ENCODE data around the gene TMEM163. TPM values are rescaled to one million over a fixed set of nuclear protein-coding genes. Genes with fewer than 3 reads are reported as not detected.

The TMEM163 gene
- polyA plus RNA-seq, 2 donors, result 0.10 to 0.11 TPM

DNA sequence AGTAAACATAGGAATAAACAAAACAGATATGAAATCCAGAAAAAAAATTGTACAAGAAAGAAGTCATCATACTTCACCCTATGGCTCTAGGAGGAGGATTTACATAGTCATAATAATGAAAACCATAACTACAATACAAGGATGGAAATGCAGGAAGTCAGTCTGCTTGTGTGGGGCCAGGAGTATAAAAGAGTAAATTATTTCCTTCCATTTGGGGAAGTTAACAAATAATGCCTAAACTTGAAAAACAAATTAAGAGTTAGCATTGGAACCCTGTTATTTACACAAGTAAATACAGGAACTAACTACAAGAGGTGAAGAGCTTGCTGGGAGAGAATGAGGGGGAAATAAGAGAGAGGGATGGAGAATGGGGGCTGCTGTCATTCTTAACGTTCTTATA lies 15.4 kb downstream of the TMEM163 start:
- Histone ChIP-seq H3K4me1 (ENCODE audit: control insufficient read depth in 2 of 2, insufficient read depth in 2 of 2, low read length in 1 of 2) (no peaks in the 10 kb centered on the region), H3K4me3 (ENCODE audit: low read depth in 1 of 2, low read length in 2 of 2) (no peak overlapping the region), H3K27ac (ENCODE audit: low read depth in 2 of 2, low read length in 1 of 2) (no peak overlapping the region), H3K9me3 (ENCODE audit: control insufficient read depth in 2 of 2, insufficient read depth in 1 of 2, low read depth in 1 of 2, low read length in 1 of 2) (no peaks in the 10 kb centered on the region), H3K36me3 (ENCODE audit: control insufficient read depth in 2 of 2, insufficient read depth in 2 of 2, low read length in 1 of 2) (no peaks in the 10 kb centered on the region), H3K27me3 (ENCODE audit: control insufficient read depth in 1 of 2, insufficient read depth in 2 of 2, low read length in 2 of 2) (no peaks in the 10 kb centered on the region)
- 33 to 39% methylated on average over 1 of the region's 1 CpG for WGBS, 2 donors

DNA sequence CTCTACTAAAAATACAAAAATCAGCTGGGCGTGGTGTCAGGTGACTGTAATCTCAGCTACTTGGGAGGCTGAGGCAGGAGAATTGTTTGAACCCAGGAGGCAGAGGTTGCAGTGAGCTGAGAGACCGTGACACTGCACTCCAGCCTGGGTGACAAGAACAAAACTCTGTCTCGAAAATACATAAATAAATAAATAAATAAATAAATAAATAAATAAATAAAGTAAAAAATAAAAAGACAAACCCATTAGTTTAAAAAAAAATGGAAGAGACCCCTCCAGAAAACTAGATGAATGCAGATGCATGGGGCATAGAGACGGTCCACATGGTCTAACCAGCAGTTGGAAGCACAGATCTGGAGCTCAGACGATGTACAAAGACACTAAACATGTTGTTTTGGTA lies 18.1 kb downstream of the TMEM163 start:
- Histone ChIP-seq H3K27ac (ENCODE audit: low read depth in 2 of 2, low read length in 1 of 2) (no peak overlapping the region), H3K4me1 (ENCODE audit: control insufficient read depth in 2 of 2, insufficient read depth in 2 of 2, low read length in 1 of 2) (no peaks in the 10 kb centered on the region)
- WGBS, 2 donors, result 87 to 89% methylated on average over 5 of the region's 5 CpGs

DNA sequence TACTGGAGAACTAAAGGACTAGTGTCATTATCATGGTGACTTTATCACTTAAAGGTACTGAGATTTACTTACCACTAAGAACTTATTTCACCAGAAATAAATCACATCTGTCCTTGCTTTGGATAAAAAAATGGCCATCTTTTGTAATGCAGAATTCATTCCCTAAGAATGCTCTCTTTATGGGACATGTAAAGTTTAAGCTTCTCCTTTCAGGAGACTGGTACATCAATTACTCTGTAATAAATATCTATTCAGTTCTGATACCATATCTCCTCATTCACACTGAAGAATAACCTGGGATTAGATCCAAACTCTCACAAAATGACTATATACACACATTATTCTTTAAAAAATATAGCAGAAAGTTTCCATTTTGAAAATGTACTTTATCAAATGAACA lies 24.4 kb downstream of the TMEM163 start:
- Histone ChIP-seq H3K4me1 (ENCODE audit: control insufficient read depth in 2 of 2, insufficient read depth in 2 of 2, low read length in 1 of 2) (no peaks in the 10 kb centered on the region), H3K9me3 (ENCODE audit: control insufficient read depth in 2 of 2, insufficient read depth in 1 of 2, low read depth in 1 of 2, low read length in 1 of 2) (peaks cover 0 to 3% of the 10 kb centered on the region in 2 donors), H3K27me3 (ENCODE audit: control insufficient read depth in 1 of 2, insufficient read depth in 2 of 2, low read length in 2 of 2) (no peaks in the 10 kb centered on the region), H3K36me3 (ENCODE audit: control insufficient read depth in 2 of 2, insufficient read depth in 2 of 2, low read length in 1 of 2) (no peaks in the 10 kb centered on the region), H3K4me3 (ENCODE audit: low read depth in 1 of 2, low read length in 2 of 2) (no peak overlapping the region), H3K27ac (ENCODE audit: low read depth in 2 of 2, low read length in 1 of 2) (no peak overlapping the region)

More for the DNA sequence above, 18.1 kb downstream of the TMEM163 start:
- Histone ChIP-seq H3K36me3 (ENCODE audit: control insufficient read depth in 2 of 2, insufficient read depth in 2 of 2, low read length in 1 of 2) (no peaks in the 10 kb centered on the region), H3K9me3 (ENCODE audit: control insufficient read depth in 2 of 2, insufficient read depth in 1 of 2, low read depth in 1 of 2, low read length in 1 of 2) (no peaks in the 10 kb centered on the region), H3K27me3 (ENCODE audit: control insufficient read depth in 1 of 2, insufficient read depth in 2 of 2, low read length in 2 of 2) (no peaks in the 10 kb centered on the region), H3K4me3 (ENCODE audit: low read depth in 1 of 2, low read length in 2 of 2) (no peak overlapping the region)

DNA sequence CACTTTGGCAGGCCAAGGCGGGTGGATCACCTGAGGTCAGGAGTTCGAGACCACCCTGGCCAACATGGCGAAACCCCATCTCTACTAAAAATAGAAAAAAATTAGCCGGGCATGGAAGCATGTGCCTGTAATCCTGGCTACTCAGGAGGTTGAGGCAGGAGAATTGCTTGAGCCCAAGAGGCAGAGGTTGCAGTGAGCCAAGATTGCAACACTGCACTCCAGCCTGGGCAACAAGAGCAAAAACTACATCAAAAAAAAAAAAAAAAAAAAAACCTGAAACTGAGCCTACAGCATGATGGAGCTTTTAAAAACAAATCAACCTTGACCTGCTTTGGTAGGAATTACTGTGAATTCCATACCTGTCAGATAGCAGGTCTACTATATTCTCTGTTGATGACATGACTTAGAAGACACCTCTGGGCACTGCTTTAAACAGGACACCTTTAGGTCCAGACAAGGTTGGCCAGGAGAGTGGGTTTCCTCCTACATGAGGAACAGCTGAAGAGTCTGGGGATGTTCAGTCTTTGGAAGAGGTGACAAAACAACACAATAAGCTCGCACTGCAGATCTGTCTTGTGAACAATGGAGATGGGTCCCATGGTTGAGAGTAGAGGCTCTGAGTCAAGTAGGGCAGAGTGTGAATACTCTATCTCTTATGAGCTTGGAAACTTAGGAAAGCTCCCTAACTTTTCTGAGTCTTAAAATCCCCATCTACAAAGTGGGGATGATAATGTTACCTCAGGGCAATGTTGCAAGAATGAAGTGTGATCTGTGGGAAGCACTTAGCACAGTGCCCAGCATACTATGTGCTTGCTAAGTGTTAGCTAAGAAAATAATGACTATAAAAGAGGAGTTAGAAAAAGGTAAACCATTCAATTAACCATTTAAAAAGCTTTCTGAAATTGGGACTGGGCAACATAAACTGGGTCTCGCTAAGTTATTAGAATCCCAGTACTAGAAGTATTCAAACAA lies 25.2 kb downstream of the TMEM163 start:
- Histone ChIP-seq H3K9me3 (ENCODE audit: control insufficient read depth in 2 of 2, insufficient read depth in 1 of 2, low read depth in 1 of 2, low read length in 1 of 2) (peaks cover 0 to 3% of the 10 kb centered on the region in 2 donors), H3K27ac (ENCODE audit: low read depth in 2 of 2, low read length in 1 of 2) (no peak overlapping the region), H3K27me3 (ENCODE audit: control insufficient read depth in 1 of 2, insufficient read depth in 2 of 2, low read length in 2 of 2) (no peaks in the 10 kb centered on the region), H3K36me3 (ENCODE audit: control insufficient read depth in 2 of 2, insufficient read depth in 2 of 2, low read length in 1 of 2) (no peaks in the 10 kb centered on the region), H3K4me1 (ENCODE audit: control insufficient read depth in 2 of 2, insufficient read depth in 2 of 2, low read length in 1 of 2) (no peaks in the 10 kb centered on the region), H3K4me3 (ENCODE audit: low read depth in 1 of 2, low read length in 2 of 2) (no peak overlapping the region)
- WGBS, 2 donors, result 94 to 96% methylated on average over 6 of the region's 6 CpGs

DNA sequence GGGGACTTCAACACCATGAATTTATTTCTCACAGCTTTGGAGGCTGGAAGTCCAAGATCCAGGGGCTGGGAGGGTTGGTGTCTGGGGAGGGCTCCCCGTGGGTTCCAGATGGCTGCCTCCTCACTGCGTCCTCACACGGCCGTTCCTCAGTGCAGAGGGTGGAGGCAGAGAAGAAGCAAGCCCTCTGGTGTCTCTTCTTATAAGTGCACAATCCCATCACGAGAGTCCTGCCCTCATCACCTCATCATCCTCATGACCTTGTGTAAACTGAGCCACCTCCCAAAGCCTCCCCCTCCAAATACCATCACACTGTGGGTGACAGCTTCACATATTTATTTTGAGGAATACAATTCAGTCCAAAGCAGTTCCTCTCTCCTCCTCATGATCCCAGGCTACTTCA lies 26.3 kb downstream of the TMEM163 start:
- Histone ChIP-seq H3K27ac (ENCODE audit: low read depth in 2 of 2, low read length in 1 of 2) (no peak overlapping the region), H3K9me3 (ENCODE audit: control insufficient read depth in 2 of 2, insufficient read depth in 1 of 2, low read depth in 1 of 2, low read length in 1 of 2) (peaks cover 0 to 3% of the 10 kb centered on the region in 2 donors), H3K27me3 (ENCODE audit: control insufficient read depth in 1 of 2, insufficient read depth in 2 of 2, low read length in 2 of 2) (no peaks in the 10 kb centered on the region), H3K4me3 (ENCODE audit: low read depth in 1 of 2, low read length in 2 of 2) (no peak overlapping the region), H3K36me3 (ENCODE audit: control insufficient read depth in 2 of 2, insufficient read depth in 2 of 2, low read length in 1 of 2) (no peaks in the 10 kb centered on the region), H3K4me1 (ENCODE audit: control insufficient read depth in 2 of 2, insufficient read depth in 2 of 2, low read length in 1 of 2) (no peaks in the 10 kb centered on the region)
- 61 to 66% methylated on average over 5 of the region's 5 CpGs for WGBS, 2 donors

DNA sequence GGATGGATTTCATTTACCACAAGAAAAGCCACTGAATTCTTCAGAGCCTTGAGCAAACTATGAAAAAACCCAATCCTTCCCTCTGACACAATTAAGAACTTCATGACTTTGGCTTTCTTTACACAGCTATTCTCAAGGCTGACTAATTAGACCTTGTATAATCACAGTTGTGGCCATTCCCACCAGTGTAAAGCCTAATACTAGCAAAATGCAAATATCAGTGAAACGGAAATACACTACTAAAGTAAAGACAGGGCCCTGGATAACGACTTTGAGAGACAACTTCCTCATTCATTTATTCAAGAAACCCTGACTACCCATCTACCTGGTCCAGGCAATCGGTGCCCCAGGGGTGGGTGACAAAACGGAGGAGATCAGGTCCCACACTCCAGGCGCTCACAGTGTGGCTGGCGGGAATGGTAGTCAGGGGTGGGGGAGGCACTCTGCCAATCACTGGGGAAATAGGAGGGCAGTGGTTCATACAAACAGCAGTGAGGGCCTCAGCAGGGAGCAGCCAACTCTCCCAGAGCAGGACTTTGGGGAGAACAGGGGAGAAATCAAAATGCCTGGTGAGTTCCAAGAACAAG lies 28.1 kb downstream of the TMEM163 start:
- 63 to 66% methylated on average over 6 of the region's 6 CpGs for WGBS, 2 donors
- peaks cover 0 to 3% of the 10 kb centered on the region in 2 donors for H3K9me3 ChIP-seq (ENCODE audit: control insufficient read depth in 2 of 2, insufficient read depth in 1 of 2, low read depth in 1 of 2, low read length in 1 of 2)

DNA sequence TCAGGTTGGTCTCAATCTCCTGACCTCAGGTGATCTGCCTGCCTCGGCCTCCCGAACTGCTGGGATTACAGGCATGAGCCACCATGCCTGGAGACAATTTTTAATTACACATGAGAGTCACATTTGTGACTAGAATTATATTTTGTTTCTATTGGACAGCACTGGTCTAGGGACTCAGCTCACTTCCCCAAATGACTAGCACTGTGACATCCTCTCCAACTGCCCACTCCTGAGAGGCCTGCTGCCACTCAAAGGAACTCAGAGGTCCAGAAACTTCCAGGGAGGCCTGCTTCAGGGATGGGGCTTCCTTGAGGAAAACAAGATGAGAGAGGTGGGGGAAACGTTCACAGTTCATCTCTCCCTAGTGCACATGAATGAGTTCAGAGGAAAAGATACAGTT lies 29.5 kb downstream of the TMEM163 start:
- Histone ChIP-seq H3K36me3 (ENCODE audit: control insufficient read depth in 2 of 2, insufficient read depth in 2 of 2, low read length in 1 of 2) (no peaks in the 10 kb centered on the region), H3K27me3 (ENCODE audit: control insufficient read depth in 1 of 2, insufficient read depth in 2 of 2, low read length in 2 of 2) (no peaks in the 10 kb centered on the region), H3K4me3 (ENCODE audit: low read depth in 1 of 2, low read length in 2 of 2) (no peak overlapping the region), H3K9me3 (ENCODE audit: control insufficient read depth in 2 of 2, insufficient read depth in 1 of 2, low read depth in 1 of 2, low read length in 1 of 2) (peaks cover 0 to 3% of the 10 kb centered on the region in 2 donors), H3K4me1 (ENCODE audit: control insufficient read depth in 2 of 2, insufficient read depth in 2 of 2, low read length in 1 of 2) (no peaks in the 10 kb centered on the region), H3K27ac (ENCODE audit: low read depth in 2 of 2, low read length in 1 of 2) (no peak overlapping the region)
- 83 to 86% methylated on average over 3 of the region's 3 CpGs for WGBS, 2 donors

More for the DNA sequence above, 28.1 kb downstream of the TMEM163 start:
- Histone ChIP-seq H3K36me3 (ENCODE audit: control insufficient read depth in 2 of 2, insufficient read depth in 2 of 2, low read length in 1 of 2) (no peaks in the 10 kb centered on the region), H3K4me1 (ENCODE audit: control insufficient read depth in 2 of 2, insufficient read depth in 2 of 2, low read length in 1 of 2) (no peaks in the 10 kb centered on the region), H3K27ac (ENCODE audit: low read depth in 2 of 2, low read length in 1 of 2) (no peak overlapping the region), H3K4me3 (ENCODE audit: low read depth in 1 of 2, low read length in 2 of 2) (no peak overlapping the region), H3K27me3 (ENCODE audit: control insufficient read depth in 1 of 2, insufficient read depth in 2 of 2, low read length in 2 of 2) (no peaks in the 10 kb centered on the region)

DNA sequence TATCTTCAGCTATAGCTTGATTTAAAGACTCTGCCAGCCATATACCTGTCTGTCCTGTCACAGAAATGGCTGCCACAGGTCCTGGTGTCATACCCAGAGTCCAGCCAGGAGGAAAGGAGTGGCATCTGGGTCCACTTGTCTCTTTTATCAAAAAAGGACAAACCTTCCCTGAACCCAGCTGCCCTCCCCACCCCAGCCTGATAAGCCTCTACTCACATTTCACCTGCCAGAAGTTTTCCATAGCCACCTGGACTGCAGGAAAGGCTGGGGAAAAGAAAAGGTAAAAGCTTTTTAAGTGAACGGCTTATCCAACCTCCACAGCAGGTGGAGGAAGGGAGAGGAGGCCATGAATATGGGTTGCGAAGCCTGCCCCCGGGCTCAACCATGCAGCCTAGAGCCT lies 32.8 kb downstream of the TMEM163 start:
- H3K4me3 ChIP-seq (ENCODE audit: low read depth in 1 of 2, low read length in 2 of 2), result no peak overlapping the region
- no peaks in the 10 kb centered on the region for H3K27me3 ChIP-seq (ENCODE audit: control insufficient read depth in 1 of 2, insufficient read depth in 2 of 2, low read length in 2 of 2)
- H3K27ac ChIP-seq (ENCODE audit: low read depth in 2 of 2, low read length in 1 of 2), result no peak overlapping the region
- WGBS, 2 donors, result 76 to 84% methylated on average over 3 of the region's 3 CpGs
- H3K9me3 ChIP-seq (ENCODE audit: control insufficient read depth in 2 of 2, insufficient read depth in 1 of 2, low read depth in 1 of 2, low read length in 1 of 2), result no peaks in the 10 kb centered on the region
- no peaks in the 10 kb centered on the region for H3K36me3 ChIP-seq (ENCODE audit: control insufficient read depth in 2 of 2, insufficient read depth in 2 of 2, low read length in 1 of 2)
- no peaks in the 10 kb centered on the region for H3K4me1 ChIP-seq (ENCODE audit: control insufficient read depth in 2 of 2, insufficient read depth in 2 of 2, low read length in 1 of 2)

DNA sequence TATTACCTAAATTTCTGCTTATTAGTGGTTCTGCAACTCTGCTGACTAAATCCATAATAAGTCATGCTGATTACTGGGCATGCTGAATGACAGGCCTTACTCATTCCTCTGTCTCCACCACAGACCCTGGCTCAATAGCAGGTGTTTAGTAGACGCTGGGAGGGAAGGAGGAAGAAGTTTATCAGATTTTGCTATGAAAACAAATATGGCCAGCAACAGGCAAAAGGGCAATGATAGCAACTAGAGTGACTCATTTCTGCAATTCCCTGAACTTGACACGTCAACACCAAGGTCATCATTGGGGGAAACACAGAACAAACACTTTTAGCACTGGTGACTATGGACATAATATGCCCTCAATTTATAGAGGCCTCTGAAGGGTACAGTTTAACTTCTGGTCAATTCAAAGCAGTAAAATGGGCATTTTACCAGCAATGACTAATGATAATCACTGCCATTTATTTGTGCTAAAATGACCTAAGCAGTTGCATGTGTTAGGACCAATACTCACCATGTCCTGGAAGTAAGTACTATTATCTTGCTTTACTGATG lies 35.2 kb downstream of the TMEM163 start:
- 44 to 53% methylated on average over 2 of the region's 2 CpGs for WGBS, 2 donors
- Histone ChIP-seq H3K27me3 (ENCODE audit: control insufficient read depth in 1 of 2, insufficient read depth in 2 of 2, low read length in 2 of 2) (no peaks in the 10 kb centered on the region), H3K4me3 (ENCODE audit: low read depth in 1 of 2, low read length in 2 of 2) (no peak overlapping the region), H3K27ac (ENCODE audit: low read depth in 2 of 2, low read length in 1 of 2) (no peak overlapping the region), H3K9me3 (ENCODE audit: control insufficient read depth in 2 of 2, insufficient read depth in 1 of 2, low read depth in 1 of 2, low read length in 1 of 2) (no peaks in the 10 kb centered on the region), H3K36me3 (ENCODE audit: control insufficient read depth in 2 of 2, insufficient read depth in 2 of 2, low read length in 1 of 2) (no peaks in the 10 kb centered on the region), H3K4me1 (ENCODE audit: control insufficient read depth in 2 of 2, insufficient read depth in 2 of 2, low read length in 1 of 2) (no peaks in the 10 kb centered on the region)

Data from esophagus (tissue), 2 donors.